HG02970 (cell line): ENCODE results near the gene UPF3A.
"Not testable (repeated sequence)": the region's sequence is repeated elsewhere in the genome, so short reads cannot be mapped to it uniquely, and the experiment has no call there.

Source experiments
- ATAC-seq: cut with Tn5 transposase; IDR thresholded peaks from one replicate; pipeline ENCODE4 v1.9.1; 2021; ENCODE audit warnings: mild to moderate bottlenecking, moderate library complexity, moderate number of reproducible peaks; ENCODE audit not compliant: unreplicated experiment, low FRiP score

Gene UPF3A

DNA sequence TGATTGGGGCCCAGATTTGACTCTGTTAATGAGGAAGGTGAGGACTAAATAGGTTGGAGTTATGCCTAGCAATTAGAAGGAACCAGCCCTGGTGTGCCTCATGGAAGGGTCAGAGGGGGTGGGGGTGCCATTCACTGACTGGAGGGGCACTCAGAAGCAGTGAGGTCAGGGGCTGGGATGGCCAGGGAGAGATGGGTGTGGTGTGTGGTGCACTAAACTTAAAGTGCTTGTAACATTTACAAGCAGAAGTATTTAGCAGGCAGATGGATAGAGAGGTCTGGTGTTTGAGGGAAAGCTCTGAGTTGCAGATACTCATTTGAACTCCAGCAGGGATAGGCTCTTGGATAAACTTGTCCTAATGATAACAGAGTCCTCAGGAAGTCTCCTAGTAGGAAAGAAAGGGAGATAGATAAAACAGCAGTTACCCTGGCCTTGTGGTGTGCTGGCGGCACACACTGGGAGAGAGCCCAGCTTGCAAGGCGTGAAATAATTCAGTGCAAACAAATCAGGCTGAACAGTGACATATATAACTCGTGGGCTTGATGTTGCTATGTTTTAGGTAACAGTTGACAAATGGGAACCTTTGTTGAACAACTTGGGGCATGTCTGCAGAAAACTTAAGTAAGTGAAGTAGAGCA lies 20.0 kb upstream of the UPF3A start:
- ATAC-seq, result no peak

GRCh38 chr13:114263578-114263977 lies 17.8 kb upstream of the UPF3A start:
- ATAC-seq, result no peak

DNA sequence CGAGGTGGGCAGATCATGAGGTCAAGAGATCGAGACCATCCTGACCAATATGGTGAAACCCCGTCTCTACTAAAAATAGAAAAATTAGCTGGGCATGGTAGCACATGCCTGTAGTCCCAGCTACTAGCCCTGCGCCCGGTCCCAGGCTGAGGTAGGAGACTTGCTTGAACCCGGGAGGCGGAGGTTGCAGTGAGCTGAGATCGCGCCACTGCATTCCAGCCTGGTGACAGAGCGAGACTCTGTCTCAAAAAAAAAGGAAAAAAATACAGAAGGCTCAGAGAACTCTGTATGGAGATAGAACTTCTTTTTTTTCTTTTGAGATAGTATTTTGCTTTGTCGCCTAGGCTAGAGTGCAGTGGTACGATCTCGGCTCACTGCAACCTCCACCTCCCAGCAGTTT lies 17.1 kb upstream of the UPF3A start:
- ATAC-seq, result not testable (repeated sequence)

GRCh38 chr13:114264886-114265611 lies 16.4 kb upstream of the UPF3A start:
- ATAC-seq, result no peak

- ATAC-seq, result no peak
Observed at GRCh38 chr13:114266241-114266640, 15.2 kb upstream of the UPF3A start.

GRCh38 chr13:114268344-114269280 lies 12.8 kb upstream of the UPF3A start:
- no peak for ATAC-seq

DNA sequence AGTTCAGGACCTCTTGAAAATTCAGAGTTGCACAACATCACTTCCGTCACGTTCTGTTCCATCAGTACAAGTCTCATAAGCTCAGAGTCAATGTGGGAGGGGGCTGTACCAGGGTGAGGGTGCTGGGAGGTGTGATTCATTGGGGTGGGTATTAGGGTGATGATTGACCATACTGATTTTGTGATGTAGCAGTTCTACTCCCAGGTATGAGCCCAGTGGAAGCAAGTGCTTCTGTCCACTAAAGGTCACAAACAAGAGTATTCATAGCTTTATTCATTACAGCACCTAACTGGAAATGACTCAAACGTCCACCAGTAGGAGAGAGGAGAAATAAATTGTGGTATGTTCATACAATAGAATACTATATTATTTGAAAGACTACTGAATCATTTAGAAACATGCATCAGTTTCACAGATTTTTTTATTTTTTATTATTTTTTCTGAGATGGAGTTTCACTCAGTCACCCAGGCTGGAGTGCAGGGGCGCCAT lies 12.1 kb upstream of the UPF3A start:
- ATAC-seq, result no peak

DNA sequence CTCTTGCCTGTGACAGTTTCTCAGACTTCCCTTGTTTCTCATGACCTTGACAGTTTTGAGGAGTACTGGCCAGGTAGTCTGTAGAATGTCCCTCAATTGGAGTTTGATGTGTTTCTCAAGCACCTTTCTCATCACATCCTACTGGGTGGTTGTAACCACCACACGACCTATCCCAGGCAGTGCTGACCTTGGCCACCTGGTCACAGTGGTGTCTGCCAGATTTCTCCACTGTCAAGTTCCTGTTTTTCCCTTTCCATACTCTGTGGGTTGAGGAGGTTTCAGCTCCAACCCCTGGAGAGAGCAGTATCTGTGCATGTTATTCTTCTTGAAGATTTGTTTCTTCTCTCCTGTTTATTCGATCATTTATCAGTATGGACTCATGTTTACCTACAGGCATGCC lies 8.4 kb upstream of the UPF3A start:
- no peak for ATAC-seq

DNA sequence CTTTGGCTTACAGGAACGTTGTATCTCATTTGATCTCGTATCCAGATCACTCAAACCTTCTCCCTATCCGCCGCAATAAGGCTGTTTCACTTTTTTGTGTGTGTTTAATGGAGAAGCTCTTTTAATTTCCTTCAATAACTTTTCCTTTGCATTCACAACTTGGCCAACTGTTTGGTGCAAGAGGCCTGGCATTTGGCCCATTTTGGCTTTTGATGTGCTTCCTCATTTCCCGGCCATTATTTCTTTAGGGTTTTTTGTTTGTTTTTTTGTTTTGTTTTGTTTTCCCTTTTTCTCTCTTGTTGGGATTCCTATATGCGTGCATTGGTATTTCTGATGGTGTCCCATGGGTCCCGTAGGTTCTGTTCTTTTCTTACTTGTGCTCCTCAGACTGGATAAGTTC lies 6.1 kb upstream of the UPF3A start:
- ATAC-seq, result no peak

- ATAC-seq, result no peak
Observed at GRCh38 chr13:114279146-114279545, 2.3 kb upstream of the UPF3A start.

DNA sequence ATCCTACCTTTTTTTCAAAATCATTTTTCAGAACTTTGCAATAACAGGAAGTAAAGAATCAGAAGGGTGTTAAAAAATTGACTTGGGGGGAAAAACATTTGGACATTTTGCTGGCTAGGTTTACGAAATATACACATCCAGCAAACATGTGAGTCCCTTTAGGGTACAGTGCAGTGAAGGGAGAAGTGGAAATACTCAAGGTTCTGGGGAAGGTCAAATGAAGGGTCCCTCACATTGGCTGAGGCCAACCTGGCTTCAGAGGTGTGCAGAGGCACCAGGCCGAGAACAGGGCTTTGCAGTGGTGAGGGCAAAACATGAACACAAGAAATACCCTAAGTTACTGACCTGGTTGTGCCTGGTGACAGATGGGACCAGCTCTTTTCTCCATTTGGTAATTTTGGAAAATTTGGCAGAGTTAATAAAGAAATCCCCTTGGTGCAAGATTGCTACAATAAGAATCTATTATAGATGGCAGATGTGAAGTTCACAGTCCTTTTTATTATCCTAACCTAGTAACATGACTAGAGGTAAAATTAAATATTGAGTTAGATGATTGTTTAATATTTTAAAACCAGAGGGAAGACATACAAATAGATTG lies 1.5 kb upstream of the UPF3A start:
- ATAC-seq, result no peak

DNA sequence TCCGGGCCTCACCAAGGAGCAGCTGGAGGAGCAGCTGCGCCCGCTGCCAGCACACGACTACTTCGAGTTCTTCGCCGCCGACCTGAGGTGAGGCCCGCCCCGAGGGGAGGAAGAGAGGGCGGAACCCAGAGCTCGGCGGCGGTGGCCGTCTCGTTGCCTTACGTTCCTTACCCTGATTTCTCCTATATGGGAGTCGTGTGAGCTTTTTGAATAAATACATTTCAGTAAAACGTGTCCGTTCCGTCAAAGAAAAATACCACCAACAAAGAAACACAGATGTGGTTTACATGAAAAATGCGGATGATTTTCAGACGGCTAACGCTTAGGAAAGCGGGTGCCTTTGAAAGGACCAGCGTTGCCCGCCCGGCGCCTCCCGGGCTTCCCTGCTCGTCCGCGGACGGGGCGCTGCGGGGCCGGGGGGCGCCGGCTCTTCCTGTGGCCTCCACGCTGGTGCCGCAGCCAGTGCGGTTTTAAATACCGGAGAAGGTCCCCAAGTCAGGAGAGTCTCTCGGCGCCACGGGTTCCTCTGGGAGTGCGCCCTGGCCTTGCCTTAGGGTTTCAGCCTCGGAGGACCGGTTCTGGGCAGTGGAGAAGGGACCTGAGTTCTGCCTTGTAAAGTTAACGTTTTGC lies 755 bp downstream of the UPF3A start:
- ATAC-seq, result peak; percentile 51

GRCh38 chr13:114283576-114283975 lies 2.2 kb downstream of the UPF3A start:
- no peak for ATAC-seq

- ATAC-seq, result no peak
Observed at GRCh38 chr13:114284680-114285079, 3.3 kb downstream of the UPF3A start.

DNA sequence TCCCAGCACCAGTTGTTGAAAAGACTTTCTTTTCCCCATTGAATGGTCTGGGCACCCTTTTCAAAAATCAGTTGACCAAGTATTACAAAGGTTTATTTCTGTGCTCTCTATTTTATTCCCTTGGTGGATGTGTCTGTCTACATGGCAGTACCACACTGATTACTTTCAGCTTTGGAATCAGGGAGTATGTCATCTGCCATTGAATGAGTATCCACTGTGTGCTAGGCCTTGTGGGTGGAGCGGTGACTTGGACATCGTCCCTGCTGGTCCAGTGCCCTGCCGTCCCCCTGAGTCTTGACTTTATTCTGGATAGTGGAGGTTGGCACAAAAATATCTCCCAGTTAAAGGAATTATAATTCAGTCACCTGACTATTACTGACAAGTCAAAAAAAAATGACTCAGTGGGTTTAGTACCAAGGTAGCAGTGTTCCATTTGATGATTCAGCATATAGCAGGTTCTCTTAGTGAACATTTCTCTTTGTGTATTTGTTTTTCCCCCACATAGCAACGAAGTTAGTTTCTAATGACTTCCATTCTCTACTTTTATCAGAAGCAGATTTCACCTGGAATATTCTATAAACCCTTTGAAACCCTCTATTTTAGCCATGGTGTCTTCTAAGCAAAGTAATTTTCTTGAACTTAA lies 3.9 kb downstream of the UPF3A start:
- ATAC-seq, result no peak

- ATAC-seq, result no peak
Observed at GRCh38 chr13:114286808-114287207, 5.4 kb downstream of the UPF3A start.

DNA sequence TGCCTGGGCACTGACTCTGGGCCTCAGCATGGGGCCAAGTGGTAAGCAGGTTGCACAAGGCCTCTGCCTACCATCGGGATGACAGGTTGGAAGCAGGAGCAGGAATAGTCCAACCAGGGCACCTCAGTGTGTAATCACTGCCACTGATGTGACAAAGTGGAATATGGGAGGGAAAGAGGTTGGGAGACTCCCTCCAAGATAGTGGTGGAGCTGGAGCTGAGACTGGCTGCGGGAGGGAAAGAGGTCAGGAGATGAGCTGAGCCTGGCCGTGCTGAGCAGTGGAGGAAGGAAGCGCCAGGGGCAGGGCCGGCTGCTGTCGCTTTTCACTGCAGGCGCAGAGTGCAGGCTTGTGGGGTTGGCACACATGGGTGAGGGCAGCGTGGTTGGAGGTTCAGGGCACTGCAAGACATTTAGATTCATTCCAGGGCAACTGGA lies 6.8 kb downstream of the UPF3A start:
- no peak for ATAC-seq

DNA sequence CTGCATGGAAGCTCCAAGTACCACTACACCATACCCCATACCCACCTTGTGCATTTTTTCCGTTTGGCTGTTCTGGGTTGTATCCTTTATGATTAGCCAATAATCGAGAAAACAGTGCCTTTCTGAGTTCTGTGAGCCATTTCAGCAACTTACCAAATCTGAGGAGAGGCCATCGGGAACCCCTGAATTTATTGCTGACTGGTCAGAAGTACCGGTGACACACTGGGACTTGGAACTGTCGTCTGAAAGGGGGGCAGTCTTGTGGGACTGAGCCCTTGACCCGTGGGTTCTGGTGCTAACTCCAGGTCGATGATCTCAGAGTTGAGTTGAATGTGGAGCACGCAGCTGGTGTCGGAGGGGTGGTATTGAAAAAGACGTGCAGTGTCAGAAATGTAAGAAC lies 15.0 kb downstream of the UPF3A start:
- ATAC-seq, result no peak

GRCh38 chr13:114296902-114297301 lies 15.5 kb downstream of the UPF3A start:
- no peak for ATAC-seq

GRCh38 chr13:114298866-114299265 lies 17.5 kb downstream of the UPF3A start:
- no peak for ATAC-seq
